Fibroblast of mammary gland (primary cell): ENCODE results near the gene NEBL.

Source experiments
- DNase-seq: peaks from one replicate; pipeline ENCODE4 v3.0.0-alpha.2; 2010; ENCODE audit warnings: low read depth
- H3K4me3 ChIP-seq: 2 replicates; pipeline ENCODE4 v1.5.1; 2011; ENCODE audit warnings: low read depth, mild to moderate bottlenecking, low read length, moderate library complexity; ENCODE audit not compliant: control insufficient read depth
- CTCF ChIP-seq: conservative IDR thresholded peaks from 2 replicates; pipeline ENCODE4 v1.5.1; 2011; ENCODE audit warnings: low read depth, low read length, inconsistent platforms; ENCODE audit not compliant: control insufficient read depth, insufficient read depth

NEBL gene

DNA sequence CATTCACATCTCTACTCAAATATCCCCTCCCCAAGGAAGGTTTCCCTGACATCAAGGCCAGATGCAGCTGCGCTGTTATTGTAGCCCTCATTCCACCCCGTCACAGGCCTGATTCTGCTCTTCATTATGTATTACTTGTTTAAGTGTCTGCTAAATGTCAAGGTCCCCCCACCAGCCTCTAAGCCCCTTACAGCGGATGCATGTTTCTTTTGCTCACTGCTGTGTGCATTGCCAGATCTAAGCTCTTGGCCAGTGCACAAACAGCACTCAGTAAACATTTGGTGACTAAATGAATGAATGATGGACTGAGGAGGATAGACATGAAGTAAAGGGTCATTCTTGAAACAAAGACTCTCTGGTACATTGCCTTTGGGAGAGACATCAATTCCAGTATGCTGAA lies 90.6 kb downstream of the NEBL start:
- DNase-seq: no peak
- TF ChIP-seq CTCF: no peak
- H3K4me3 ChIP-seq: no peak overlapping the region

DNA sequence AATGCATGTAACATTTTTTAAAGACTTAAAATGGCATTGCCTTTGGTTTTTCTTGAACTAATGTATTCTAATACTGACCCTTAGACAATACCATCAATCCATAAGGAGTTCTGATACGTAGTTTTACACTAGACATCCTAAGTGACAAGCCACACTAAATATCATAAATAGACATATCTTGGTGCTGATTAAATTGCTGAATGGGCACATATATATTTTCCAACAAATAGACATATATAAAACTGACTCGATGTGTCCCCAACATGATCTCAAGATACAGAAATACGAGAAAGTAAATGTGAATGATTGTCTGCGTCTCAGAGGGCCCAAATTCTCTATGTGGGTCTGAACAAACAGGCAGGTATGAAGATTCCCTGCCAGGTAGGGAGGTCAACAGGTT lies 99.8 kb downstream of the NEBL start:
- no peak for TF ChIP-seq CTCF
- DNase-seq: no peak
- H3K4me3 ChIP-seq: no peak overlapping the region

- no peak for TF ChIP-seq CTCF
- H3K4me3 ChIP-seq: no peak overlapping the region
- no peak for DNase-seq
Observed at GRCh38 chr10:20795391-20795790, 101.7 kb downstream of the NEBL start.

- no peak overlapping the region for H3K4me3 ChIP-seq
- no peak for DNase-seq
- TF ChIP-seq CTCF: no peak
Observed at GRCh38 chr10:20785174-20785573, 111.9 kb downstream of the NEBL start.

GRCh38 chr10:20778008-20778757 lies 118.9 kb downstream of the NEBL start:
- no peak for DNase-seq
- TF ChIP-seq CTCF: no peak
- H3K4me3 ChIP-seq: no peak overlapping the region

GRCh38 chr10:20776384-20777118 lies 120.6 kb downstream of the NEBL start:
- DNase-seq: no peak
- no peak for TF ChIP-seq CTCF
- no peak overlapping the region for H3K4me3 ChIP-seq
